OCI-LY3 (cell line): Measurements from ENCODE around the gene MDM1.
A peak's percentile ranks its signal among the peaks of the same experiment; 100 is the strongest.

Experiments used
- H2AFZ ChIP-seq: fragments of 200-600, 300-600 bp; shearing (Covaris generic); 2 replicates; pipeline ENCODE4 v1.6.0; 2014; ENCODE audit warnings: antibody characterized with exemption, low read depth, low read length
- H3K27ac ChIP-seq: fragments of 200-600, 300-600 bp; sonication (generic); 2 replicates; pipeline ENCODE4 v1.5.1; 2014; ENCODE audit warnings: mild to moderate bottlenecking, low read length, moderate library complexity, mixed read lengths
- H3K27me3 ChIP-seq: fragments of 200-600, 300-600 bp; sonication (generic); 2 replicates; pipeline ENCODE4 v1.6.1; 2014; ENCODE audit warnings: low read depth, low read length, mixed read lengths
- H3K36me3 ChIP-seq: fragments of 200-600, 300-600 bp; sonication (generic); replicated peaks from 2 replicates; pipeline ENCODE3; 2014; ENCODE audit warnings: low read depth, low read length, mixed read lengths
- H3K4me1 ChIP-seq: fragments of 300-600, 200-600 bp; sonication (generic); 2 replicates; pipeline ENCODE4 v1.6.1; 2014; ENCODE audit warnings: low read length, mixed read lengths
- H3K4me2 ChIP-seq: fragments of 200-600, 300-600 bp; sonication (generic); 2 replicates; pipeline ENCODE4 v1.6.1; 2014; ENCODE audit warnings: low read length, mixed read lengths
- H3K4me3 ChIP-seq: fragments of 300-600, 200-600 bp; sonication (generic); 2 replicates; pipeline ENCODE4 v1.5.1; 2014; ENCODE audit warnings: antibody characterized with exemption, mild to moderate bottlenecking, low read length, moderate library complexity
- H3K79me2 ChIP-seq: fragments of 300-600, 200-600 bp; shearing (Covaris generic); 2 replicates; pipeline ENCODE4 v1.6.1; 2014; ENCODE audit warnings: mild to moderate bottlenecking, low read length, mixed read lengths
- H3K9ac ChIP-seq: fragments of 300-600, 200-600 bp; shearing (Covaris generic); 2 replicates; pipeline ENCODE4 v1.6.0; 2014; ENCODE audit warnings: mild to moderate bottlenecking, low read length, moderate library complexity
- H3K9me3 ChIP-seq: fragments of 200-600, 300-600 bp; shearing (Covaris generic); 2 replicates; pipeline ENCODE4 v1.6.1; 2014; ENCODE audit warnings: low read length, mixed read lengths; ENCODE audit not compliant: insufficient read depth
- H4K20me1 ChIP-seq: fragments of 200-600, 300-600 bp; sonication (generic); 2 replicates; pipeline ENCODE4 v1.6.1; 2016; ENCODE audit warnings: low read length, mixed read lengths; ENCODE audit not compliant: insufficient read depth
- CTCF ChIP-seq: fragments of 200-600, 300-600 bp; sonication (generic); IDR thresholded peaks from 2 replicates; pipeline ENCODE4 v1.5.1; 2014; ENCODE audit warnings: antibody characterized with exemption, low read length, low read depth
- EZH2phosphoT487 ChIP-seq: fragments of 200-600 bp; shearing (Covaris generic); IDR thresholded peaks from 2 replicates; pipeline ENCODE4 v1.6.1; 2018; ENCODE audit warnings: antibody characterized with exemption, mixed run types, low read depth

MDM1 gene

DNA sequence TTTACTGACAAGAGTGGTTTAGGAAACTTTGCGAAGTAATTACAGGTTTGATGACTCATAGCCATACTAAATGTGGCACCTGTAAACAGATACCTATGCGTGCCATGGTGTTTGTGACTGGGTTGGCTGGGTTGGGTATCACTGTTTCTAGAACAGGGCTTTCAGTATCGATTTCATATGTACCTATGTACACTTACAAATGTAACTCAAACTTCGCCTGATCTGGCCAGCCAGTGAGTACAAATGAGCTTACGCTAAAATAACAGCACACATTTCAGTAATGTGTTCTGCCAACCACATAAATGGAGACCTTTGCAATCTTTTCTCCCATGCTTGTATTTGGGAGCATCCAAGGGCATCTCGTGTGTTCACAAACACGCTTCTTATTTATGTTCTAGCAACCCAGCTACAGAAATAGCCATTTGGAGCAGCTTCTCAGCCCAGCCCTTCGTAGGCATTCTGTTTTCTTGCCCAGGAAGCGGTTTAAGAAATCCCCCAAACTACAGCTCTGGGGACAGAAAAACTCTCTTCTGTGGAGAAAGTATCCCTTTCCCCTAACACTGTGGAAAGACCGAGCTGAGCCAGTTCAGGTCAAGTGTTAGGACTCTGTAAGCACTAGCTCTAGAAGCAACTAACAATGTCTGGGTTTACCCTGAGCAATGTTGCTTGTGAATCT, 42.3 kb upstream of the MDM1 start:
- TF ChIP-seq EZH2phosphoT487 (no peak), CTCF (no peak)
- 0 out of 2 replicates have a peak overlapping the region, but pooled peaks have one; percentile 23 for H2AFZ ChIP-seq
- H3K4me2 ChIP-seq, result peak overlapping the region; percentile 19; the same call in 1 of the 2 replicates
- no peaks in the 10 kb centered on the region for H3K79me2 ChIP-seq
- no peaks in the 10 kb centered on the region for H3K36me3 ChIP-seq
- H3K27me3 ChIP-seq, result peaks cover 5% of the 10 kb centered on the region; the same call in 1 of the 2 replicates
- H3K27ac ChIP-seq, result no peak overlapping the region
- no peak overlapping the region for H3K9ac ChIP-seq
- H3K4me3 ChIP-seq, result no peak overlapping the region
- no peaks in the 10 kb centered on the region for H4K20me1 ChIP-seq
- no peaks in the 10 kb centered on the region for H3K9me3 ChIP-seq
- peaks cover 7% of the 10 kb centered on the region; the same call in 1 of the 2 replicates for H3K4me1 ChIP-seq

- H3K4me2 ChIP-seq, result no peak overlapping the region
- no peak overlapping the region for H2AFZ ChIP-seq
- peaks cover 7% of the 10 kb centered on the region; the same call in 1 of the 2 replicates for H3K4me1 ChIP-seq
- H3K79me2 ChIP-seq, result no peaks in the 10 kb centered on the region
- no peak for TF ChIP-seq EZH2phosphoT487
- TF ChIP-seq CTCF, result no peak
- peaks cover 12% of the 10 kb centered on the region; the same call in 1 of the 2 replicates for H3K27me3 ChIP-seq
- no peaks in the 10 kb centered on the region for H3K9me3 ChIP-seq
- no peaks in the 10 kb centered on the region for H4K20me1 ChIP-seq
- no peak overlapping the region for H3K9ac ChIP-seq
- H3K36me3 ChIP-seq, result no peaks in the 10 kb centered on the region
- H3K27ac ChIP-seq, result no peak overlapping the region
- no peak overlapping the region for H3K4me3 ChIP-seq
These were observed 38.5 kb upstream of the MDM1 start for GRCh38 chr12:68370667-68371066.

- H4K20me1 ChIP-seq, result no peaks in the 10 kb centered on the region
- no peaks in the 10 kb centered on the region for H3K36me3 ChIP-seq
- no peaks in the 10 kb centered on the region for H3K9me3 ChIP-seq
- TF ChIP-seq CTCF (no peak), EZH2phosphoT487 (no peak)
- no peak overlapping the region for H2AFZ ChIP-seq
- no peak overlapping the region for H3K4me2 ChIP-seq
- H3K4me3 ChIP-seq, result no peak overlapping the region
- H3K27me3 ChIP-seq, result peaks cover 12% of the 10 kb centered on the region; the same call in 1 of the 2 replicates
- H3K9ac ChIP-seq, result no peak overlapping the region
- H3K4me1 ChIP-seq, result peaks cover 7% of the 10 kb centered on the region; the same call in 1 of the 2 replicates
- no peak overlapping the region for H3K27ac ChIP-seq
- H3K79me2 ChIP-seq, result no peaks in the 10 kb centered on the region
These were observed 37.9 kb upstream of the MDM1 start for GRCh38 chr12:68370006-68370590.

- Histone ChIP-seq H3K27ac (no peak overlapping the region), H3K36me3 (no peaks in the 10 kb centered on the region), H2AFZ (no peak overlapping the region), H4K20me1 (no peaks in the 10 kb centered on the region), H3K4me2 (no peak overlapping the region), H3K4me1 (0 out of 2 replicates have a peak, but pooled peaks cover 5% of the 10 kb centered on the region), H3K27me3 (peaks cover 12% of the 10 kb centered on the region; the same call in 1 of the 2 replicates), H3K4me3 (no peak overlapping the region), H3K9me3 (no peaks in the 10 kb centered on the region), H3K79me2 (no peaks in the 10 kb centered on the region), H3K9ac (no peak overlapping the region)
- TF ChIP-seq EZH2phosphoT487 (no peak), CTCF (no peak)
These were observed 36.2 kb upstream of the MDM1 start for GRCh38 chr12:68368327-68368726.
